HepG2 (cell line): ENCODE data around the gene HPCAL1. TPM values are rescaled to one million over a fixed set of nuclear protein-coding genes. Genes with fewer than 3 reads are reported as not detected.

Experiments
- ATAC-seq: fragments of 200-7000 bp; cut with Tn5 transposase; 3 replicates; pipeline ENCODE4 v1.9.1; 2020; ENCODE audit warnings: mild to moderate bottlenecking, moderate library complexity
- BruUV-seq: library from RNA; stranded (reverse); fragments of 400-500 nt; replicated peaks from 2 replicates; lab custom pipeline; 2021; lab: Mats Ljungman, UMichigan
- CTCF ChIA-PET: fragments of 300-600 bp; formaldehyde crosslinking; extraction: SDS; loops from one replicate; lab custom pipeline; 2021; ENCODE audit warnings: low total read pairs, inconsistent platforms, low intra/inter-chr PET ratio; lab: Yijun Ruan, JAX
- POLR2A ChIA-PET: fragments of 350-600 bp; sonication (Branson Sonifier 250); formaldehyde crosslinking; loops from one replicate; lab custom pipeline; 2020; ENCODE audit warnings: antibody characterized with exemption, inconsistent platforms; lab: Yijun Ruan, JAX
- DNase-seq: peaks from one replicate; pipeline ENCODE4 v3.0.0-alpha.2; 2015; ENCODE audit warnings: low spot score
- FAIRE-seq: peaks from 3 replicates; lab custom pipeline; 2011; peaks lifted over from hg19 to GRCh38; lab: Jason Lieb, UNC
- H2AFZ ChIP-seq: one replicate; pipeline ENCODE4 v1.6.1; 2011; ENCODE audit warnings: low read length, inconsistent platforms
- H3K27ac ChIP-seq: fragments of 300-600 bp; 3 replicates; pipeline ENCODE4 v1.8.0; 2011; ENCODE audit warnings: mixed run types, mild to moderate bottlenecking, mixed read lengths, low read length, inconsistent platforms; ENCODE audit not compliant: insufficient read depth; ENCODE audit errors: extremely low read length
- H3K27me3 ChIP-seq, 2 experiments: fragments of 200-600 bp in 1 of 2; 2 replicates in 1 of 2; 3 replicates in 1 of 2; pipeline versions ENCODE4 v1.6.0 to v1.8.0; 2011; ENCODE audit warnings: low read length in 2 of 2, mild to moderate bottlenecking in 2 of 2, moderate library complexity in 2 of 2, inconsistent platforms in 1 of 2; ENCODE audit not compliant: insufficient read depth in 2 of 2, control insufficient read depth in 1 of 2
- H3K36me3 ChIP-seq, 2 experiments: fragments of 200-600 bp in 1 of 2; replicated peaks in 1 of 2; 2 replicates in 1 of 2; 3 replicates in 1 of 2; pipeline versions ENCODE4 v1.5.1 to v1.8.0; 2011; ENCODE audit warnings: low read length in 2 of 2, inconsistent platforms in 1 of 2; ENCODE audit not compliant: insufficient read depth in 2 of 2, control insufficient read depth in 1 of 2
- H3K4me1 ChIP-seq: 2 replicates; pipeline ENCODE4 v1.5.1; 2012; ENCODE audit warnings: low read length, inconsistent platforms; ENCODE audit not compliant: insufficient read depth
- H3K4me2 ChIP-seq: 2 replicates; pipeline ENCODE4 v1.6.0; 2011; ENCODE audit warnings: low read depth, low read length, inconsistent platforms
- H3K4me3 ChIP-seq, 3 experiments: fragments of 200-600 bp in 1 of 3; sonication (generic), shearing (Covaris generic) in 1 of 3; replicated peaks in 1 of 3; 2 replicates each; pipeline ENCODE4 v1.5.1; 2011 to 2016; ENCODE audit warnings: low read length in 3 of 3, inconsistent platforms in 2 of 3, low read depth in 2 of 3, mild to moderate bottlenecking in 2 of 3, control low read depth in 1 of 3, mixed read lengths in 1 of 3; ENCODE audit not compliant: insufficient read depth in 1 of 3
- H3K79me2 ChIP-seq: one replicate; pipeline ENCODE4 v1.6.1; 2011; ENCODE audit warnings: low read length, inconsistent platforms; ENCODE audit not compliant: insufficient read depth
- H3K9ac ChIP-seq: 2 replicates; pipeline ENCODE4 v1.6.0; 2011; ENCODE audit warnings: mild to moderate bottlenecking, low read depth, low read length, inconsistent platforms; ENCODE audit not compliant: insufficient read depth
- H3K9me3 ChIP-seq: 2 replicates; pipeline ENCODE4 v1.5.1; 2012; ENCODE audit warnings: mild to moderate bottlenecking, low read length
- H4K20me1 ChIP-seq: 2 replicates; pipeline ENCODE4 v1.6.0; 2011; ENCODE audit warnings: inconsistent platforms, mild to moderate bottlenecking, low read length, moderate library complexity; ENCODE audit not compliant: insufficient read depth
- BRD4 ChIP-seq: sonication (generic); formaldehyde crosslinking; IDR thresholded peaks from 2 replicates; pipeline ENCODE4 v1.4.0; 2020; ENCODE audit warnings: missing genetic modification reagents
- DR1 ChIP-seq: sonication (generic); formaldehyde crosslinking; IDR thresholded peaks from 2 replicates; pipeline ENCODE4 v1.8.0; 2021; ENCODE audit warnings: mild to moderate bottlenecking, missing genetic modification reagents, inconsistent platforms
- ETV6 ChIP-seq: sonication (generic); formaldehyde crosslinking; conservative IDR thresholded peaks from 2 replicates; pipeline ENCODE4 v1.4.0; 2020; ENCODE audit warnings: missing genetic modification reagents
- GTF3A ChIP-seq: sonication (generic); formaldehyde crosslinking; conservative IDR thresholded peaks from 2 replicates; pipeline ENCODE4 v1.4.0; 2020; ENCODE audit warnings: mild to moderate bottlenecking, missing genetic modification reagents
- KLF16 ChIP-seq, 2 experiments: sonication (generic) in 1 of 2; formaldehyde crosslinking in 1 of 2; IDR thresholded peaks; 2 replicates each; pipeline versions ENCODE4 v1.6.1 to v1.8.0; 2016 to 2023; ENCODE audit warnings: missing genetic modification reagents in 2 of 2, missing compliant biosample characterization in 1 of 2
- NR0B2 ChIP-seq: sonication (generic); formaldehyde crosslinking; IDR thresholded peaks from 2 replicates; pipeline ENCODE4 v1.4.0; 2020; ENCODE audit warnings: mild to moderate bottlenecking, missing genetic modification reagents
- RARA ChIP-seq: IDR thresholded peaks from 2 replicates; pipeline ENCODE4 v1.6.1; 2016; ENCODE audit warnings: missing genetic modification reagents, missing compliant biosample characterization
- RNF2 ChIP-seq: fragments of 450-650 bp; conservative IDR thresholded peaks from 2 replicates; pipeline ENCODE4 v1.6.1; 2016; ENCODE audit warnings: low read depth
- SAFB2 ChIP-seq: sonication (generic); formaldehyde crosslinking; IDR thresholded peaks from 2 replicates; pipeline ENCODE4 v1.5.1; 2020; ENCODE audit warnings: missing genetic modification reagents, low read depth, mild to moderate bottlenecking, borderline replicate concordance
- SOX6 ChIP-seq, 2 experiments: fragments of 450-650 bp in 1 of 2; sonication (generic) in 1 of 2; formaldehyde crosslinking in 1 of 2; IDR thresholded peaks; 2 replicates each; pipeline versions ENCODE4 v1.4.0 to v1.6.1; 2017 to 2020; ENCODE audit warnings: antibody characterized with exemption in 1 of 2, mild to moderate bottlenecking in 1 of 2, missing genetic modification reagents in 1 of 2
- SP140L ChIP-seq: sonication (generic); formaldehyde crosslinking; IDR thresholded peaks from 2 replicates; pipeline ENCODE4 v1.4.0; 2020; ENCODE audit warnings: missing genetic modification reagents, borderline replicate concordance
- TEAD3 ChIP-seq: optimal IDR thresholded peaks from 2 replicates; pipeline ENCODE3; 2016; ENCODE audit warnings: borderline replicate concordance
- TEF ChIP-seq: sonication (generic); formaldehyde crosslinking; IDR thresholded peaks from 2 replicates; pipeline ENCODE4 v1.5.0; 2020; ENCODE audit warnings: missing genetic modification reagents
- THAP7 ChIP-seq: sonication (generic); formaldehyde crosslinking; IDR thresholded peaks from 2 replicates; pipeline ENCODE4 v1.8.1; 2023; ENCODE audit warnings: mild to moderate bottlenecking, missing genetic modification reagents
- ZMYM2 ChIP-seq: sonication (generic); formaldehyde crosslinking; IDR thresholded peaks from 2 replicates; pipeline ENCODE4 v1.8.0; 2022; ENCODE audit warnings: mild to moderate bottlenecking, missing genetic modification reagents
- ZNF441 ChIP-seq: sonication (generic); formaldehyde crosslinking; IDR thresholded peaks from 2 replicates; pipeline ENCODE4 v1.7.0; 2021; ENCODE audit warnings: missing genetic modification reagents, borderline replicate concordance
- ZNF512 ChIP-seq: sonication (generic); formaldehyde crosslinking; IDR thresholded peaks from 2 replicates; pipeline ENCODE4 v1.4.0; 2020; ENCODE audit warnings: mild to moderate bottlenecking, missing genetic modification reagents
- ZNF546 ChIP-seq: sonication (generic); formaldehyde crosslinking; conservative IDR thresholded peaks from 2 replicates; pipeline ENCODE4 v1.8.1; 2023; ENCODE audit warnings: mild to moderate bottlenecking, missing genetic modification reagents
- ZNF572 ChIP-seq: sonication (generic); formaldehyde crosslinking; IDR thresholded peaks from 2 replicates; pipeline ENCODE4 v1.5.1; 2020; ENCODE audit warnings: mild to moderate bottlenecking, missing genetic modification reagents
- ZNF720 ChIP-seq: sonication (generic); formaldehyde crosslinking; IDR thresholded peaks from 2 replicates; pipeline ENCODE4 v1.4.0; 2020; ENCODE audit warnings: missing genetic modification reagents
- WGBS: methylation state at CpG from one replicate; pipeline ENCODE4 v1.1.6; 2017; ENCODE audit warnings: low lambda C conversion rate; 5-methylcytosine and 5-hydroxymethylcytosine counted together
- in situ Hi-C: cut with HindIII; loops from 2 replicates; pipeline ENCODE4 v1.10.0; 2017; ENCODE audit warnings: low pct_unique_long_range_greater_than_20kb; ENCODE audit not compliant: extremely low pct_ligation_motif_present
- intact Hi-C: fragments of 100-400 bp; cut with micrococcal nuclease; formaldehyde crosslinking; loops from one replicate; pipeline ENCODE4 v1.10.0; 2022; ENCODE audit not compliant: unreplicated experiment
- polyA plus RNA-seq, 8 experiments: library from polyadenylated mRNA; depleted of rRNA in 3 of 8; stranded (reverse) in 7 of 8; unstranded in 1 of 8; fragments of >200 nt; fragmentation: Illumina TruSeq in 4 of 8; extraction: Trizol in 4 of 8; gene quantifications; 2 replicates each; pipeline versions ENCODE4 v1.2.1 to v1.2.3, GENCODE V29; 2011 to 2016; ENCODE audit warnings: low read depth in 4 of 8, missing spikeins in 1 of 8, mixed read lengths in 1 of 8; ENCODE audit not compliant: insufficient read depth in 1 of 8
- total RNA-seq, 5 experiments: library from RNA; depleted of rRNA; stranded (reverse); fragments of >200 nt; fragmentation: Illumina TruSeq; extraction: Trizol; gene quantifications; 2 replicates each; pipeline ENCODE4 v1.2.3, GENCODE V29; 2016; ENCODE audit warnings: low read depth in 1 of 5

Gene HPCAL1
- total and polyA plus RNA-seq, 2 of the 13 experiments (the other 11 are each of a cell fraction or from before 2014, with no cell fraction given), result 29.5 to 29.9 TPM

GRCh38 chr2:10277293-10278028, 25.2 kb upstream of the HPCAL1 start:
- no peaks in the 10 kb centered on the region for H3K79me2 ChIP-seq
- H3K27me3 ChIP-seq, result peaks cover 6 to 20% of the 10 kb centered on the region in 2 experiments; a peak in 4 of 5 replicates
- H4K20me1 ChIP-seq, result no peaks in the 10 kb centered on the region
- intact Hi-C loops, result loop anchor here (1.0 to 10.0 kb wide), 3 partner anchors 7 to 153 kb away; partner anchors contain the start of gene RRM2
- DNase-seq (no peak), FAIRE-seq (no peak), ATAC-seq (peak; percentile 72)
- no TSS peak for BruUV-seq
- peak overlapping the region; percentile 61 for H3K9ac ChIP-seq
- peak overlapping the region; percentile 69 for H3K27ac ChIP-seq
- peaks cover 42% of the 10 kb centered on the region for H3K4me1 ChIP-seq
- peak overlapping the region; percentile 0 for H2AFZ ChIP-seq
- peak overlapping the region; percentile 27 to 78 (median 52) for H3K4me3 ChIP-seq
- CTCF ChIA-PET, result no interaction called here
- no peaks in the 10 kb centered on the region for H3K9me3 ChIP-seq
- in situ Hi-C loops, result no loop called here
- H3K36me3 ChIP-seq, result no peaks in the 10 kb centered on the region
- peak overlapping the region; percentile 97 for H3K4me2 ChIP-seq
- POLR2A ChIA-PET, result interaction anchor here (1.0 to 4.0 kb wide), 17 partner anchors 7 to 434 kb away, joined by 3 to 105 read pairs (median 6); partner anchors contain the start of genes HPCAL1, ODC1 and TAF1B
- WGBS, result 18% methylated on average over 26 of the region's 26 CpGs
- TF ChIP-seq RARA (no peak), ZNF512 (CRISPR knock-in tag) (peak; percentile 35; the same call in 1 of the 2 replicates), RNF2 (0 out of 2 replicates have a peak, but pooled peaks have one; percentile 41), BRD4 (no peak), ETV6 (CRISPR knock-in tag) (0 out of 2 replicates have a peak, but pooled peaks have one; percentile 51), TEAD3 (CRISPR knock-in tag) (peak; percentile 75), SP140L (CRISPR knock-in tag) (no peak), NR0B2 (peak; percentile 67; the same call in 1 of the 2 replicates), ZMYM2 (CRISPR knock-in tag) (no peak), DR1 (CRISPR knock-in tag) (no peak), GTF3A (CRISPR knock-in tag) (peak; percentile 62; the same call in 1 of the 2 replicates), TEF (CRISPR knock-in tag) (no peak), KLF16 (CRISPR knock-in tag; IDR thresholded peaks at IDR 0.05) (0 out of 4 replicates have a peak, but pooled peaks of 1 of the 2 experiments have one; percentile 1), THAP7 (CRISPR knock-in tag) (peak; percentile 58; the same call in 1 of the 2 replicates), ZNF441 (CRISPR knock-in tag) (peak; percentile 27; the same call in 1 of the 2 replicates), ZNF572 (CRISPR knock-in tag) (peak; percentile 71; the same call in 1 of the 2 replicates), SOX6 (IDR thresholded peaks at IDR 0.05) (no peak), SOX6 (CRISPR knock-in tag; IDR thresholded peaks at IDR 0.05) (0 out of 2 replicates have a peak, but pooled peaks have one; percentile 4), SAFB2 (peak; percentile 78; the same call in 1 of the 2 replicates), ZNF720 (CRISPR knock-in tag) (no peak), ZNF546 (CRISPR knock-in tag) (0 out of 2 replicates have a peak, but pooled peaks have one; percentile 4)
